HG03571 (cell line): ENCODE results near the gene PRICKLE2.

Experiments
- ATAC-seq: cut with Tn5 transposase; IDR thresholded peaks from one replicate; pipeline ENCODE4 v1.9.1; 2021; ENCODE audit not compliant: unreplicated experiment

Gene PRICKLE2

GRCh38 chr3:64190517-64191515, 34.5 kb downstream of the PRICKLE2 start:
- no peak for ATAC-seq

DNA sequence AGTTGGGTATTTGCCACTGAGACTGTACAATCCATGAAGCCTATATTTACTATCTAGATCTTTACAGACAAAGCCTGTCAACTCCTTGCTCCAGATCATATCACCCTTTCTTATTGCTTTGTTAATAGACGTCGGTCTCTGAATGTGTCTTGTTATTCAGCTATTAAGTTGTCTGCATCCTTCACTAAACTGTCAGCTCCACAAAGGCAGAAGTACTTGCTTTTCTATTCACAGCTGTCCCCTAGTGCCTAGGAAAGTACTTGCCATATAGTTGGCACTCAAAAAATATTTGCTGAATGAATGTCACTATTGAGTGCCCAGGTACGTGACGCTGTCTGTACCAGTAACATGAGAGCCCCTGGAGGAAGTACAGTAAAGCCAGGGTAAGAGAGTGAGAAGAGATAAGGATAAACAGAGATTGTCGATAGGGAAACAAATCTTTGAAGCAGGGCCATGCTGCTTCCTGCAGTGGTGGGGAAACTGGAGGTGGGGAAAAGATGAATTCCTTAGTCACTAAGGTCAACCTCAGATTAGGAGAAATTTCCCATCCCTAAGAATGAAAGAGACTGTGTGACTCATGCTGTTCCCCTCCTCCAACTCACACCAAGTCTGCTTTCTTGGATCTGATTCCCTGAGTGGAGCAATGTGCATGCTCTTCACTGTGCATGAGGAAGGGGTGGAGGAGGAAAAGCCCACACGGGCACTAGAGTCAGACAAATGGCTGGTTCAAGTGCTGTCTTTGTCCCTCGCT, 36.3 kb downstream of the PRICKLE2 start:
- no peak for ATAC-seq

DNA sequence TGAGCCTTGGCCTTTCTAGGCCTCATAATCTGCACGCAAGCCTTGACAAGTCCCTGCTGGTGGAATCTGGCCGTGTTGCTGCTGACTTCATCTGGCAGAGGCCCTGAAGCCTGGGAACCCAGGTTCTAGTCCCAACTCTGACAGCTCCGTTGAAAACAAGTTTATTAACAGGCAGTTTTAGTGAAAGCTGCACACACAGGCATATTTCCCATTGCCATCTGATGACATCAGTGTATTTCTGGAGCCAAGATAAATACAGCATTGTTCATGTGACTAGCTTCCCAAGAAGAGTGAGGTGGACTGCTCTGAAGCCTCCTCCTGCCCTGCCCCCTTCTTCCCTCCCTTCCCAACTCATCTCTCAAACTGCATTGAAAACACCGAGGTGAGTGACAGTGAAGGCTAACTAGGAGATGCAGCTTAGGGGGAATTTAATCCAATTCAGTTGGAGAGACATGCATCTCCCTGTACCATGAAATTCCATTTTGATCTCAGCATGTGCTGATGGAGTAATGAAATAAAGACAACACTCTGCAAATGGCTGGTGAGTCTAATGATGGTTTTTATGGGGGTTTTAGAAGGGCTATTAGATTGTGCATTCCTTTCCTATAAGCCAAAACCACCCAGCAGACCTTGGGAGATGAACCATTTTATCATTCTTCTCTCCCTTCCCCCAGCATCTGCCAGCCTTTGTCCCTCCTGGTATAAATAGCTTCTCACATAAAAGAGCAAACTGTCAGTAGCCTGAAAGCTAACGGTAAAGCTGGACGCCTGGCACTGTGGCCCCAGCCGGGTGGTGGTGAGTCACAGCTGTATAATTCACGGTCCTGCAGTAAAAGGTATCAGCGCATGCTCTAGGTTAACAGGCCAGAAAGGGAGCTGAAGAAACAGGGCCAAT, 38.0 kb downstream of the PRICKLE2 start:
- ATAC-seq, result no peak

DNA sequence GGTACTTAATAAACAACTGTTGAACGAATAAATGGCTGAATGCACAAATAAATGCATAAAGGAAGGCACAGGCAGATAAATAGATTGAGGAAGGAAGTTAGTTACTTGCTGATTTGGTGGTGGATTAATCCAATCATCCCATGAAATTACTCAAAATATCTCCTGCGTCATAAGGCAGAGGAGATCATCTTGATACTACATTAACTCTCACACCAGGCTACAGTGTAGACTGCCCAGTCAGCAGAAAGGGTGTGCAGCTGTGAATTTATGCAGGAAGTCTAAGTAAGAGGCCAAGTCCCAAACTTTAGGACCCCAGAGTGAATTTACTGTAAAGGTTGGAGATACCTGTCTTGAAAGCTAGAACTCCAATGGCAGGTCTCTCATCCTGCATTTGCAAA, 38.6 kb downstream of the PRICKLE2 start:
- no peak for ATAC-seq

DNA sequence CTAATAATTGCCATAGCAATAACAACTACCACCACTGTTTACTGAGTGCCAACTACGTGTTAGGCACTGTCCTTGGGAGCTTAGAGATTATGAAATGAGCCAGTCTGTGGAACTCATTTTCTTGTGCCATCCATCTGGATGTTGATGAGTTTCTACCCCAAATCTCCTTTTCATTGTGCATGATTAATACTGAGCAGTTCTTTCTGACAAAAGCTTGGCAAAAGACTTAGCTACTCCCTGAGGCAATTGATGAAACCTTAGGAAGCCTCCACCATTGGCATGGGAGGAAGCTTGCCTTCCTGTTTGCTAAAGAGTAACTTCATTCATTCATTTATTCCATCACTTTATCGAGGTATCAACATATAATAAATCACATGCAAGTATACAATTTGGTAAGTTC, 39.8 kb downstream of the PRICKLE2 start:
- ATAC-seq, result no peak

- ATAC-seq, result no peak
Observed at GRCh38 chr3:64184621-64185020, 40.6 kb downstream of the PRICKLE2 start.

DNA sequence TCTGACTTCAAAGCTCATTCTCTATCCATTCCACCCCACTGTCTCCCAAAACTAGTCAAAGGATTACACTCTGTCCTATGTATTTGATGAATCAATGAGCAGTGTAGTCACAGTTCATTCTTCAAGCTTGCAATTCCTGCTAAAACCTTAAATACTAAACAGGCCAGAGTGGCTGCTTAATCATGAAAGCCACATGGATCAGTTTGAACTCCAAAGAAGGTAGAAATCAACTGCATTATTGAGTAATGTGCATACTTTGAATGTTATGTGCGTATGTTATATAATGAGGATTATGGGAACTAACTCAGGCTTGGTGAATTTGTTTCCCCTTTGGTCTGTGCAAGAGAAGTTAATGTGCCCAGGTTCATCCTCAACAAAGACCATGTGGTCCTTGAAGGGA, 45.4 kb downstream of the PRICKLE2 start:
- ATAC-seq, result no peak

- ATAC-seq, result no peak
Observed at GRCh38 chr3:64179249-64179648, 46.0 kb downstream of the PRICKLE2 start.

DNA sequence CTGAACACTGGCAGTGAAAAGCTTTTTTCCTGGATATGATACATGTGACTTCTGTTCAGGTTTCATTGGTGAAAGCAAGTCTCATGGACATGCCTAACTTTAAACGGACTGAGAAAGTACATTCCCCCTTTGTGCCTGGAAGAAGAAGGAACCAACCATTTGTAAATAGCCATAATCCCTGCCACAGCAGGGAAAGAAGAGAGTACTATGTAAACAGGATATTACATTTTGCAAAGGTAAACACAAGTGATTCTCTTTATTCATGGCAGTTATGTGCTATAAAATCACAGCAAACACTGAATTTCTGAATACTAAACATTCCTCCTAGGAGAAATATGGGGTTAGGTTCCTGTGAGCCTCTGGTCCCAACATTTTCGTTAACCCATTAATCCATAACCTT, 46.8 kb downstream of the PRICKLE2 start:
- no peak for ATAC-seq

DNA sequence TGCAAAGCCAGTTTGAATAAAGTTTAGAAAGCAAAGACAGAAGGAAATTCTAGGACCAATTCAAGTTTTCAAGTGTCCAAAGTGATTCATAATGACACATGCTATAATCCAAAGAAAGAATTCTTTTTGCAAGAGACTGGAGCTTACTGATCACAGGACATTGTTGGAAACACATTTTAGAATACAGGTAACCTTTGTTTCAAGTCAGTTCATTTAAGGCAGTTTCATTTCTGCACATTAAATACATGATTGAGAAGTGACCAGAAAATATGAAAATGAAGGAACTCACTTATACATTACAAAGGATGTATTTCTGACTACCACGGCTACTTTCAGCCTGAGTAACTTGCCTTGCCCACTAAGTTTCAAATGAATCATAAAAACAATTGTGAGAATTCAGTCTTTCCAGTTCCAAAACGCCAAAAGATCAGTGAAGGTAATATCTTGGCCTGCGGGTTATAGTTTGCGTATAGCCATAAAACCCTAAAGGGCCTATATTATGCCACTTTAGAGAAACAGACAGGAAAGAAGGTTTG, 48.7 kb downstream of the PRICKLE2 start:
- ATAC-seq, result no peak

DNA sequence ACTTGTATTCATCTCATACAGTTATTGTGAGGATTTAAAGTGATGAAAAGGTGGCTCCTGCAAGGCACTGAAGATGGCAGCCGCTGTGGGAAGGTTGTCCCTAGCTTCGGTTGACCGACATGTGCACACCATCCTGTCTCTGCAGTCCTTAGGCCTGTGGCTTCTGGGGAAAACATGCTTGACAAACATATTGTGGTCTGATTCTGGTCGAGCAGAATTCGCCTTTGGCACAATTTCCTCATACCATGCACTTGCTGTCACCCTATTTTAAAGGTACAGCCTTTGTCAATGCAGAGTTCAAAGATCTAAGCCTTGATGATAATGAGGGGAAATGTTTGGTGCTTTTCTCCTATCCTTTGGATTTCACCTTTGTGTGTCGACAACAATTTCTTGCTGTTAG, 50.9 kb downstream of the PRICKLE2 start:
- no peak for ATAC-seq

GRCh38 chr3:64173563-64173962, 51.7 kb downstream of the PRICKLE2 start:
- ATAC-seq, result no peak

GRCh38 chr3:64170270-64170669, 55.0 kb downstream of the PRICKLE2 start:
- no peak for ATAC-seq

GRCh38 chr3:64167868-64168267, 57.4 kb downstream of the PRICKLE2 start:
- no peak for ATAC-seq

- ATAC-seq, result no peak
Observed at GRCh38 chr3:64167351-64167750, 57.9 kb downstream of the PRICKLE2 start.

DNA sequence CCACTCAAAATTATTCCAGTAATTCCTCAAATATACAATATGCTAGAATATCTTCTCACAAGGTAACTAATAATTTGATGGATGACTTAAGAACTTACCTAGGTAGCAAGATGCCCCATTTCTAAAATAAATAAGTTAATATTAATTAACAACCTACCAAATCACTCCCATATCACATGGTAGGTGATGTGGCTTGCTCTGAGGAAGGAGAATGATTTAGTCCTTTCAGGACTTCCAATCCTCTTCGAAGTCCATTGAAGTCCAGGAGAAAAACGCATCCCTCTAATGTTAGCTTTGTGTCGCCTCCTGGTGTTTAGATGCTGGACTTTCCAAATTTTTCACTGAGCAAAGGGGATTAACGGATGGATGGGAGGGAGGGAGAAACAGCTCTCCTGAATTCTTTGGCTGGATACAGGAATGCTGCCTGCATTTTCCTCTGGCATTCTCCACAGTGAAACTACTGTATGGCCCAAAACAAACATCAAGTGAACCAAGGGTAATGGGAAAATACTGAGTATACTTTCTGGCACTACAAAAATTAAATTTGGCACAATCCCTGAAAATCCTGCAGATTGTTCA, 58.6 kb downstream of the PRICKLE2 start:
- ATAC-seq, result no peak

GRCh38 chr3:64164349-64164748, 60.9 kb downstream of the PRICKLE2 start:
- ATAC-seq, result no peak

- no peak for ATAC-seq
Observed at GRCh38 chr3:64163755-64164148, 61.5 kb downstream of the PRICKLE2 start.

DNA sequence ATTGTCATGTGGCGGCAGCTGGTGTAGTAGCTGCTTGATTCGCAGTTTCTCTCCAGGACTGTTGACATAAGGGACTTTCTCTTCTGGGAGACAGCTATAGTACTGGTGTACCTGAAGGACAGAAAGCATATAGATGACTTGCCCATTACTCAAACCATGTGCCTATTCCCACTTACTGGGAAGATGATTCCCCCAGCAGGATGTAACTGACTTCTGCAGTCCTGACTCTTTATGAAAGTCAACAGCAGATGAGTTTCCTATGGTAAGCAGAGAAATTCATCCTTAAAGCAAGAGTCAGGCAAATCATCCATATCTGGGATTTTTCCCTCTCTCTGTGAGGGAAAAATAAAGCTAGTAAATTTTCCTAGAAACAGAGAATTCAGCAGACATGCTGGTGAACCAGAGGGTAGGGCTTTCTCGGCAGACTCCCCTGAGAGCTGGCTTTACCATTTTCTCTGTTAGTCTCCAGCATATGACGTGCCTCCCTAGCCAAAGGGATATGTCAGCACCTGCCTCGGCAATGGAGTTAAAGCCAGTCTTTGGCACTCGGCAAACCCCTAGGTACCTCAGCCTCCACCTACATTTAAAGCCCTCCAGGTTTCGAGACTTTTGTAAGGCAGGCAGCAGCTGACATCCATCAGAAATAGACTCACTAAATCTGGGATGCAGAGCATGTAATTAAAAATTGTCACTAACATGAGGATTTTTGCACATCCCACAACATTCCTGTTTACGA, 62.1 kb downstream of the PRICKLE2 start:
- no peak for ATAC-seq

DNA sequence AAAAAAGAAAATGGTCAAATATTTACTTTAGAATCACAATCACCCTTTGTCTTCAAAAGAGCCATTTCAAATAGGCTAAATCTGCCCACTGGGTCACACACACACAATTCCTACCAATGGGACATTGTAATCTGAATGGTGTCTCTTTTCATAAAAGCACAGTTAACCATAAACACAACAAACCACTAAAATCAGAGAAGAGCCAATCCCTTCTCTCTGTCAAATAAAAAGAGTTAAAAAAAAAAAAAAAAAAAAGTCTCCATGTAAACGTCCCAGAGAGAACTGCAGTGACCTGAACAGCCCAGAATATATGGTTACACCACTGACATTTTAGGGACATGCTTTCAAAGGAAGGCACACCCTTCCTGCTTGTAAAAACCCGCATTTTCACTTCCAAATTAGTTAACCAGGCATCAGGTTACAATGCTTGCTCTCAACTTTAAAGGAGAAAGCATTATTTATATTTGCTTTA, 63.7 kb downstream of the PRICKLE2 start:
- no peak for ATAC-seq
